Neural cell (in vitro differentiated cells): ENCODE measurements around the gene CABS1.

ENCODE experiments used
- EP300 ChIP-seq: fragments of 450-650 bp; conservative IDR thresholded peaks from 2 replicates; pipeline ENCODE4 v1.6.1; 2014; ENCODE audit warnings: antibody characterized with exemption, mild to moderate bottlenecking, moderate library complexity; ENCODE audit not compliant: poor library complexity, severe bottlenecking
- EZH2 ChIP-seq: fragments of 200-600, 300-800 bp; shearing (Covaris generic), sonication (generic); IDR thresholded peaks from 2 replicates; pipeline ENCODE4 v1.6.1; 2014; ENCODE audit warnings: antibody characterized with exemption, low read length, borderline replicate concordance, mild to moderate bottlenecking; ENCODE audit not compliant: insufficient read depth, poor library complexity, severe bottlenecking
- MXI1 ChIP-seq: fragments of 450-650 bp; conservative IDR thresholded peaks from 2 replicates; pipeline ENCODE4 v1.6.1; 2014; ENCODE audit warnings: antibody characterized with exemption, mild to moderate bottlenecking; ENCODE audit not compliant: poor library complexity, severe bottlenecking
- POLR2AphosphoS5 ChIP-seq: IDR thresholded peaks from 2 replicates; pipeline ENCODE4 v1.6.1; 2012
- RAD21 ChIP-seq: fragments of 450-650 bp; conservative IDR thresholded peaks from 2 replicates; pipeline ENCODE4 v1.6.1; 2014; ENCODE audit warnings: antibody characterized with exemption, mild to moderate bottlenecking, moderate library complexity
- SMC3 ChIP-seq: fragments of 450-650 bp; conservative IDR thresholded peaks from 2 replicates; pipeline ENCODE4 v1.6.1; 2014; ENCODE audit warnings: antibody characterized with exemption, mild to moderate bottlenecking, moderate library complexity; ENCODE audit not compliant: poor library complexity
- TAF1 ChIP-seq: IDR thresholded peaks from 2 replicates; pipeline ENCODE4 v1.6.1; 2012; ENCODE audit warnings: low read depth
- TF ChIP-seq, protein P1 (sequence below): fragments of 450-650 bp; IDR thresholded peaks from 2 replicates; pipeline ENCODE4 v1.5.1; 2014; ENCODE audit warnings: antibody characterized with exemption, mild to moderate bottlenecking, moderate library complexity; ENCODE audit not compliant: poor library complexity, severe bottlenecking
- TF ChIP-seq, protein P2 (sequence below): IDR thresholded peaks from 2 replicates; pipeline ENCODE4 v1.6.1; 2012; ENCODE audit warnings: borderline replicate concordance

DNA sequence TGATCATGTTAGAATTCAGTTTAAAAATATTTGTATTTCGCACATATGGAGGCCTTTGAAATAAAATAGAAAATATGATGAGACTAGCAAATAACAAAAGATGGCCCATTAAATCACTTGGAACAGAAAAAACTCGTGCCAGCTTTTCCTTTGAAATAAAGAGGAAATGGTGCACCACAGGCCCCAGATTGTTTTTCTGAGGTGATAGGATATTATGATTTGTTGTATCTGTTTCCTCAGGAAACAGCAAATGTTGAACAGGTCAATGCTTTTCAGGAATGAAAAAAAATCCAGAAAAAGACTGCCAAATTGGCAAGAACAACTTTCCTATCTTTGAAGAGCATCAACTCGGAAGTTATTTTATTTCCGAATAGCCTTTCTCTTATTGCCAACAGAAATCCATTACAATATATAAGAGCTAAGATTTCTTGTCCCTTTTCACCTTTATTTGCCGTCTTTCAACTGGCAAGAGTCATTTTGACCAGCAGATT lies 48.0 kb downstream of the CABS1 start, which contains the start of gene SMR3B:
- TF ChIP-seq EZH2 (no peak), SMC3 (no peak), RAD21 (no peak), TAF1 (no peak), POLR2AphosphoS5 (no peak), MXI1 (no peak), EP300 (no peak)
- TF ChIP-seq, protein P1, sequence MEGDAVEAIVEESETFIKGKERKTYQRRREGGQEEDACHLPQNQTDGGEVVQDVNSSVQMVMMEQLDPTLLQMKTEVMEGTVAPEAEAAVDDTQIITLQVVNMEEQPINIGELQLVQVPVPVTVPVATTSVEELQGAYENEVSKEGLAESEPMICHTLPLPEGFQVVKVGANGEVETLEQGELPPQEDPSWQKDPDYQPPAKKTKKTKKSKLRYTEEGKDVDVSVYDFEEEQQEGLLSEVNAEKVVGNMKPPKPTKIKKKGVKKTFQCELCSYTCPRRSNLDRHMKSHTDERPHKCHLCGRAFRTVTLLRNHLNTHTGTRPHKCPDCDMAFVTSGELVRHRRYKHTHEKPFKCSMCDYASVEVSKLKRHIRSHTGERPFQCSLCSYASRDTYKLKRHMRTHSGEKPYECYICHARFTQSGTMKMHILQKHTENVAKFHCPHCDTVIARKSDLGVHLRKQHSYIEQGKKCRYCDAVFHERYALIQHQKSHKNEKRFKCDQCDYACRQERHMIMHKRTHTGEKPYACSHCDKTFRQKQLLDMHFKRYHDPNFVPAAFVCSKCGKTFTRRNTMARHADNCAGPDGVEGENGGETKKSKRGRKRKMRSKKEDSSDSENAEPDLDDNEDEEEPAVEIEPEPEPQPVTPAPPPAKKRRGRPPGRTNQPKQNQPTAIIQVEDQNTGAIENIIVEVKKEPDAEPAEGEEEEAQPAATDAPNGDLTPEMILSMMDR: no peak
- TF ChIP-seq, protein P2, sequence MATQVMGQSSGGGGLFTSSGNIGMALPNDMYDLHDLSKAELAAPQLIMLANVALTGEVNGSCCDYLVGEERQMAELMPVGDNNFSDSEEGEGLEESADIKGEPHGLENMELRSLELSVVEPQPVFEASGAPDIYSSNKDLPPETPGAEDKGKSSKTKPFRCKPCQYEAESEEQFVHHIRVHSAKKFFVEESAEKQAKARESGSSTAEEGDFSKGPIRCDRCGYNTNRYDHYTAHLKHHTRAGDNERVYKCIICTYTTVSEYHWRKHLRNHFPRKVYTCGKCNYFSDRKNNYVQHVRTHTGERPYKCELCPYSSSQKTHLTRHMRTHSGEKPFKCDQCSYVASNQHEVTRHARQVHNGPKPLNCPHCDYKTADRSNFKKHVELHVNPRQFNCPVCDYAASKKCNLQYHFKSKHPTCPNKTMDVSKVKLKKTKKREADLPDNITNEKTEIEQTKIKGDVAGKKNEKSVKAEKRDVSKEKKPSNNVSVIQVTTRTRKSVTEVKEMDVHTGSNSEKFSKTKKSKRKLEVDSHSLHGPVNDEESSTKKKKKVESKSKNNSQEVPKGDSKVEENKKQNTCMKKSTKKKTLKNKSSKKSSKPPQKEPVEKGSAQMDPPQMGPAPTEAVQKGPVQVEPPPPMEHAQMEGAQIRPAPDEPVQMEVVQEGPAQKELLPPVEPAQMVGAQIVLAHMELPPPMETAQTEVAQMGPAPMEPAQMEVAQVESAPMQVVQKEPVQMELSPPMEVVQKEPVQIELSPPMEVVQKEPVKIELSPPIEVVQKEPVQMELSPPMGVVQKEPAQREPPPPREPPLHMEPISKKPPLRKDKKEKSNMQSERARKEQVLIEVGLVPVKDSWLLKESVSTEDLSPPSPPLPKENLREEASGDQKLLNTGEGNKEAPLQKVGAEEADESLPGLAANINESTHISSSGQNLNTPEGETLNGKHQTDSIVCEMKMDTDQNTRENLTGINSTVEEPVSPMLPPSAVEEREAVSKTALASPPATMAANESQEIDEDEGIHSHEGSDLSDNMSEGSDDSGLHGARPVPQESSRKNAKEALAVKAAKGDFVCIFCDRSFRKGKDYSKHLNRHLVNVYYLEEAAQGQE: no peak
